ENCODE results near the gene GLT1D1. TPM values are rescaled to one million over a fixed set of nuclear protein-coding genes. Genes with fewer than 3 reads are reported as not detected.

The GLT1D1 gene
- total and polyA plus RNA-seq, 2 of the 8 experiments (the other 6 are each of a cell fraction or from before 2014, with no cell fraction given): 1.5 to 3.6 TPM

GRCh38 chr12:128857133-128857763 lies 4.0 kb downstream of the GLT1D1 start (continued):
- TF ChIP-seq USF2 (IDR thresholded peaks at IDR 0.05; ENCODE audit: low read length) (no peak), SAP30 (IDR thresholded peaks at IDR 0.05; ENCODE audit: insufficient read depth, insufficient replicate concordance, low read length) (no peak), SP2 (IDR thresholded peaks at IDR 0.05; ENCODE audit: low read length) (no peak)

All from H1 (cell line).